PC-9 (cell line): ENCODE data around the gene DIDO1. TPM values are rescaled to one million over a fixed set of nuclear protein-coding genes. Genes with fewer than 3 reads are reported as not detected.

Experiments
- BruUV-seq: library from RNA; stranded (reverse); fragments of 400-500 nt; replicated peaks from 2 replicates; lab custom pipeline; 2021; lab: Mats Ljungman, UMichigan
- CTCF ChIA-PET: fragments of 300-600 bp; sonication (Branson Sonifier 250); formaldehyde crosslinking; loops from one replicate; lab custom pipeline; 2022; ENCODE audit warnings: antibody characterized with exemption; lab: Charles Lee
- POLR2A ChIA-PET: fragments of 300-600 bp; sonication (Branson Sonifier 250); formaldehyde crosslinking; loops from one replicate; lab custom pipeline; 2022; ENCODE audit warnings: antibody characterized with exemption; ENCODE audit not compliant: unreplicated experiment; lab: Charles Lee
- DNase-seq, 2 experiments: peaks; one replicate each; pipeline versions ENCODE4 v3.0.0 to v3.0.0-alpha.2; 2015 to 2022; ENCODE audit warnings: mixed read lengths in 1 of 2
- H2AFZ ChIP-seq: fragments of 200-600 bp; sonication (generic); 2 replicates; pipeline ENCODE4 v1.8.1; 2017; ENCODE audit warnings: antibody characterized with exemption
- H3F3A ChIP-seq: fragments of 200-600 bp; sonication (generic); 2 replicates; pipeline ENCODE4 v1.8.1; 2017; ENCODE audit warnings: antibody characterized with exemption, mild to moderate bottlenecking, low read depth; ENCODE audit not compliant: insufficient read depth
- H3K27ac ChIP-seq: fragments of 200-600 bp; sonication (generic); 2 replicates; pipeline ENCODE4 v1.6.1; 2016; ENCODE audit warnings: mixed run types
- H3K27me3 ChIP-seq: fragments of 200-600 bp; sonication (generic); 2 replicates; pipeline ENCODE4 v1.6.1; 2016; ENCODE audit warnings: low read depth, mixed run types; ENCODE audit not compliant: insufficient read depth
- H3K36me3 ChIP-seq: fragments of 200-600 bp; sonication (generic); 2 replicates; pipeline ENCODE4 v1.6.1; 2016; ENCODE audit warnings: low read depth, mixed run types
- H3K4me1 ChIP-seq: fragments of 200-600 bp; sonication (generic); replicated peaks from 2 replicates; pipeline ENCODE4 v1.6.1; 2016; ENCODE audit warnings: mixed run types; ENCODE audit not compliant: insufficient read depth
- H3K4me2 ChIP-seq: fragments of 200-600 bp; sonication (generic); 2 replicates; pipeline ENCODE4 v1.6.1; 2017; ENCODE audit warnings: mixed run types
- H3K4me3 ChIP-seq: fragments of 200-600 bp; sonication (generic); 2 replicates; pipeline ENCODE4 v1.6.1; 2016; ENCODE audit warnings: mixed run types
- H3K79me2 ChIP-seq: fragments of 200-600 bp; sonication (generic); 2 replicates; pipeline ENCODE4 v1.6.1; 2017; ENCODE audit warnings: low read depth, mixed run types
- H3K9me2 ChIP-seq: fragments of 200-600 bp; sonication (generic); 2 replicates; pipeline ENCODE4 v1.8.1; 2017; ENCODE audit warnings: mild to moderate bottlenecking; ENCODE audit not compliant: insufficient read depth
- H3K9me3 ChIP-seq: fragments of 200-600 bp; sonication (generic); 2 replicates; pipeline ENCODE4 v1.8.1; 2016; ENCODE audit warnings: low read depth; ENCODE audit not compliant: insufficient read depth
- H4K20me1 ChIP-seq: fragments of 200-600 bp; sonication (generic); 2 replicates; pipeline ENCODE4 v1.8.1; 2017; ENCODE audit not compliant: insufficient read depth
- EZH2 ChIP-seq: fragments of 200-600 bp; sonication (generic); IDR thresholded peaks from 2 replicates; pipeline ENCODE4 v1.8.0; 2017; ENCODE audit warnings: antibody characterized with exemption, low read depth
- intact Hi-C: fragments of 100-400 bp; cut with micrococcal nuclease; formaldehyde crosslinking; loops from one replicate; pipeline ENCODE4 v1.10.0; 2022; ENCODE audit not compliant: unreplicated experiment
- total RNA-seq: library from RNA; stranded (reverse); gene quantifications from 2 replicates; pipeline ENCODE4 v1.2.3, GENCODE V29; 2021
- TF ChIP-seq, protein P1 (sequence below): fragments of 200-600 bp; sonication (generic); conservative IDR thresholded peaks from 2 replicates; pipeline ENCODE4 v1.6.1; 2017; ENCODE audit warnings: mixed run types, antibody characterized with exemption, mild to moderate bottlenecking, moderate library complexity

Gene DIDO1
- total RNA-seq, 1 experiment from 2014 or later = 61.4 TPM

GRCh38 chr20:62864207-62864606, 62.1 kb downstream of the DIDO1 start:
- ChIA-PET POLR2A (no interaction called here), CTCF (interaction anchor here (0.6 kb wide), 1 partner anchor 33 kb away, joined by 5 read pairs; no protein-coding TSS in a partner anchor)
- H3K27ac ChIP-seq = no peak overlapping the region
- no peaks in the 10 kb centered on the region for H3K27me3 ChIP-seq
- H3K4me3 ChIP-seq = no peak overlapping the region
- H3K9me3 ChIP-seq = no peaks in the 10 kb centered on the region
- intact Hi-C loops = loop anchor here (5.0 kb wide), 1 partner anchor 73 kb away; the partner anchor contains the start of gene GID8
- no TSS peak for BruUV-seq
- peak in 1 of 2 experiments; percentile 29 for DNase-seq
- peaks cover 28% of the 10 kb centered on the region for H3F3A ChIP-seq
- H4K20me1 ChIP-seq = no peaks in the 10 kb centered on the region
- H3K4me2 ChIP-seq = no peak overlapping the region
- TF ChIP-seq EZH2 = no peak
- TF ChIP-seq, protein P1, sequence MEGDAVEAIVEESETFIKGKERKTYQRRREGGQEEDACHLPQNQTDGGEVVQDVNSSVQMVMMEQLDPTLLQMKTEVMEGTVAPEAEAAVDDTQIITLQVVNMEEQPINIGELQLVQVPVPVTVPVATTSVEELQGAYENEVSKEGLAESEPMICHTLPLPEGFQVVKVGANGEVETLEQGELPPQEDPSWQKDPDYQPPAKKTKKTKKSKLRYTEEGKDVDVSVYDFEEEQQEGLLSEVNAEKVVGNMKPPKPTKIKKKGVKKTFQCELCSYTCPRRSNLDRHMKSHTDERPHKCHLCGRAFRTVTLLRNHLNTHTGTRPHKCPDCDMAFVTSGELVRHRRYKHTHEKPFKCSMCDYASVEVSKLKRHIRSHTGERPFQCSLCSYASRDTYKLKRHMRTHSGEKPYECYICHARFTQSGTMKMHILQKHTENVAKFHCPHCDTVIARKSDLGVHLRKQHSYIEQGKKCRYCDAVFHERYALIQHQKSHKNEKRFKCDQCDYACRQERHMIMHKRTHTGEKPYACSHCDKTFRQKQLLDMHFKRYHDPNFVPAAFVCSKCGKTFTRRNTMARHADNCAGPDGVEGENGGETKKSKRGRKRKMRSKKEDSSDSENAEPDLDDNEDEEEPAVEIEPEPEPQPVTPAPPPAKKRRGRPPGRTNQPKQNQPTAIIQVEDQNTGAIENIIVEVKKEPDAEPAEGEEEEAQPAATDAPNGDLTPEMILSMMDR = no peak
- no peaks in the 10 kb centered on the region for H3K36me3 ChIP-seq
- H3K9me2 ChIP-seq = no peaks in the 10 kb centered on the region
- H3K4me1 ChIP-seq = peaks cover 16% of the 10 kb centered on the region
- H3K79me2 ChIP-seq = peaks cover 15% of the 10 kb centered on the region
- no peak overlapping the region for H2AFZ ChIP-seq

- no peaks in the 10 kb centered on the region for H3K9me2 ChIP-seq
- peak within 1 kb of the TSS; percentile 76 for H3K4me2 ChIP-seq
- H3K9me3 ChIP-seq = no peaks in the 10 kb centered on the region
- H4K20me1 ChIP-seq = no peaks in the 10 kb centered on the region
- H3K27ac ChIP-seq = no peak within 1 kb of the TSS
- peaks cover 16% of the 10 kb centered on the region for H3K4me1 ChIP-seq
- peaks cover 28% of the 10 kb centered on the region for H3F3A ChIP-seq
- ChIA-PET POLR2A (interaction anchor here (0.6 to 0.7 kb wide), 2 partner anchors 67 to 349 kb away, joined by 3 to 13 read pairs; no protein-coding TSS in a partner anchor), CTCF (interaction anchor here (0.6 to 1.2 kb wide), 5 partner anchors 12 to 780 kb away, joined by 3 to 7 read pairs (median 4); no protein-coding TSS in a partner anchor)
- H3K4me3 ChIP-seq = peak within 1 kb of the TSS; percentile 54
- no peaks in the 10 kb centered on the region for H3K27me3 ChIP-seq
- H2AFZ ChIP-seq = peak within 1 kb of the TSS; percentile 44
- H3K79me2 ChIP-seq = peaks cover 23% of the 10 kb centered on the region
- no TSS peak for BruUV-seq
- intact Hi-C loops = loop anchor here (5.0 kb wide), 1 partner anchor 75 kb away; the partner anchor contains the start of gene GID8
- H3K36me3 ChIP-seq = 0 out of 2 replicates have a peak, but pooled peaks cover 4% of the 10 kb centered on the region
- TF ChIP-seq EZH2 = no peak
- TF ChIP-seq, protein P1 = no peak
- DNase-seq = peak; percentile 56 to 97
Observed at GRCh38 chr20:62861726-62862336, 64.5 kb downstream of the DIDO1 start, which contains the start of gene TCFL5. TCFL5 (minus strand) TSS chr20:62861822; CDS start chr20:62861670, 152 bp downstream.

DNA sequence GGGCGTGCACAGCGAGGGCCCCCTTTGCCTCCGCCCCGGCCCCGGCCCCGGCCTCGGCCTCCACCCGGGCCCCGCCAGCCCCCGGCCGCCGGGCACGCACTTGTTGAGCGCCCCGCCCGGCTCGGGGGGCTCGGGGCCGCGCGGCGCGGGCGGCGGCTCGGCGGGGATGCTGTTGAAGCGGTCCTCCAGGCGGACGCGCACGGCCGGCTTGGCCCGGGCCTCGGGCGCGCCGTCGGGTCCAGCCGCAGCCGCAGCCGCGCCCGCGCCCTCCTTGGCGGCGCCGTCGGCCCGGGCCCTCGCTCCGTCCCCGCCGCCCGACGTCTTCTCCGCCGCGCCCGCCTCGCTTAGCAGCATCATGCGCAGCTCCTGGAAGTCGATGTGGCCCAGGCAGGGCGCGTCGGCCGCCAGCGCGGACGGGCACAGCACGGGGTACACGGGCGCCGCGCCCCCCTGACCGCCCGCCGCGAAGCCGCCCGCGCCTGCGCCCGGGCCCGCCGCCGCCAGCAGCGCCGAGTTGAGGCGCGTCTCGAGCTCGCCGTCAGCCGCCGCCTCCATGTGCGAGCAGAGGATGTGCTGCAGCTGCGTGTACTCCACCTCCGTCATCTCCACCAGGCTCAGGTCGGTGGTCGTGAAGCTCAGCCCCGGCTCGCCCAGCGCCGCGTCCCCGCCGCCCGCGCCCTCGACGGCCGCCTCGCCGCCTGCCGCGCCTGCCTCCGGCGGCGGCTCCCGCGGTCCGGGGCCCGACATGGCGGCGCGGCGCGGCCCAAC, 65.2 kb downstream of the DIDO1 start:
- peak in 1 of 2 experiments; percentile 37 for DNase-seq
- ChIA-PET CTCF (interaction anchor here (0.6 to 1.2 kb wide), 4 partner anchors 12 to 780 kb away, joined by 3 to 5 read pairs (median 4); no protein-coding TSS in a partner anchor), POLR2A (interaction anchor here (0.7 kb wide), 1 partner anchor 67 kb away, joined by 3 read pairs; no protein-coding TSS in a partner anchor)
- Histone ChIP-seq H2AFZ (no peak overlapping the region), H3K27me3 (no peaks in the 10 kb centered on the region), H3K4me1 (peaks cover 16% of the 10 kb centered on the region), H3K27ac (no peak overlapping the region), H3K9me2 (no peaks in the 10 kb centered on the region), H3K79me2 (peaks cover 23% of the 10 kb centered on the region), H3F3A (peaks cover 28% of the 10 kb centered on the region), H3K4me2 (peak overlapping the region; percentile 76), H3K36me3 (0 out of 2 replicates have a peak, but pooled peaks cover 4% of the 10 kb centered on the region), H4K20me1 (no peaks in the 10 kb centered on the region), H3K4me3 (peak overlapping the region; percentile 54; the same call in 1 of the 2 replicates), H3K9me3 (no peaks in the 10 kb centered on the region)
- intact Hi-C loops = loop anchor here (5.0 kb wide), 1 partner anchor 76 kb away; the partner anchor contains the start of gene GID8
- TF ChIP-seq EZH2 = no peak
- TF ChIP-seq, protein P1 = no peak
- BruUV-seq = no TSS peak
